ENCODE measurements around the gene FRMD7. TPM values are rescaled to one million over a fixed set of nuclear protein-coding genes. Genes with fewer than 3 reads are reported as not detected.
A peak's percentile ranks its signal among the peaks of the same experiment; 100 is the strongest.

FRMD7 gene
- total RNA-seq, 3 donors from 2014 or later (not counting 1 experiment from before 2014, with no cell fraction given): not detected

DNA sequence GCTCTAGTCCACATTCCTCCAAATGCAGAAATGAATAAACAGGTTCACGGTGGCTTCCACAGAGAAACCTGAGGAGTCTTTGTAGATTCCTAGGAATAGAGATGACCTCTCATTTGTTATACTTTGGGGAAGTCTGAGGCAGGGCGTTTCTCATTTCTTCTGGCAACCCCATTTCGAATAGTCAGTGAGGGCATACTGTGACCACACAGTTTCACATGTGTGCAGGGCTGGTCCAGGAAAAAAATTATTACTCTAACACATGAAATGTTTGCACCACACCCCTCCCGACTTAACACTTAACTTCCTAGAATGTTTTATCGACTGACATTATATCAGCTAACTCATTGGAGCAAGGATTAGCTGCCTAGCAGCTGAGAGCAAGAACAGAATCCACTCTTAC lies 12.0 kb downstream of the FRMD7 start:
- Mint-ChIP-seq H3K27me3 (ENCODE audit: low read depth in 2 of 2) (peaks cover 2 to 27% of the 10 kb centered on the region in 2 donors), H3K9me3 (no peaks in the 10 kb centered on the region), H3K4me3 (no peak overlapping the region), H3K4me1 (no peaks in the 10 kb centered on the region), H3K27ac (no peak overlapping the region), H3K36me3 (no peaks in the 10 kb centered on the region)
- no peaks in the 10 kb centered on the region for H3K9me3 ChIP-seq (ENCODE audit: control insufficient read depth, insufficient read depth, low read length)
- H3K4me3 ChIP-seq (ENCODE audit: low read length): no peak overlapping the region
- TF ChIP-seq, protein P1, sequence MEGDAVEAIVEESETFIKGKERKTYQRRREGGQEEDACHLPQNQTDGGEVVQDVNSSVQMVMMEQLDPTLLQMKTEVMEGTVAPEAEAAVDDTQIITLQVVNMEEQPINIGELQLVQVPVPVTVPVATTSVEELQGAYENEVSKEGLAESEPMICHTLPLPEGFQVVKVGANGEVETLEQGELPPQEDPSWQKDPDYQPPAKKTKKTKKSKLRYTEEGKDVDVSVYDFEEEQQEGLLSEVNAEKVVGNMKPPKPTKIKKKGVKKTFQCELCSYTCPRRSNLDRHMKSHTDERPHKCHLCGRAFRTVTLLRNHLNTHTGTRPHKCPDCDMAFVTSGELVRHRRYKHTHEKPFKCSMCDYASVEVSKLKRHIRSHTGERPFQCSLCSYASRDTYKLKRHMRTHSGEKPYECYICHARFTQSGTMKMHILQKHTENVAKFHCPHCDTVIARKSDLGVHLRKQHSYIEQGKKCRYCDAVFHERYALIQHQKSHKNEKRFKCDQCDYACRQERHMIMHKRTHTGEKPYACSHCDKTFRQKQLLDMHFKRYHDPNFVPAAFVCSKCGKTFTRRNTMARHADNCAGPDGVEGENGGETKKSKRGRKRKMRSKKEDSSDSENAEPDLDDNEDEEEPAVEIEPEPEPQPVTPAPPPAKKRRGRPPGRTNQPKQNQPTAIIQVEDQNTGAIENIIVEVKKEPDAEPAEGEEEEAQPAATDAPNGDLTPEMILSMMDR (IDR thresholded peaks at IDR 0.05): no peak
- intact Hi-C loops (cut with micrococcal nuclease): no loop called here
- 65% methylated on average over 4 of the region's 5 CpGs for WGBS (ENCODE audit: insufficient coverage)
- ATAC-seq (no peak), DNase-seq (no peak)
- H3K27me3 ChIP-seq (ENCODE audit: control insufficient read depth, insufficient read depth, low read length): no peaks in the 10 kb centered on the region
- H3K4me1 ChIP-seq (ENCODE audit: control insufficient read depth, insufficient read depth, low read length): no peaks in the 10 kb centered on the region
- H3K36me3 ChIP-seq (ENCODE audit: control insufficient read depth, insufficient read depth, low read length): no peaks in the 10 kb centered on the region
- no peak overlapping the region for H3K27ac ChIP-seq (ENCODE audit: low read length)

DNA sequence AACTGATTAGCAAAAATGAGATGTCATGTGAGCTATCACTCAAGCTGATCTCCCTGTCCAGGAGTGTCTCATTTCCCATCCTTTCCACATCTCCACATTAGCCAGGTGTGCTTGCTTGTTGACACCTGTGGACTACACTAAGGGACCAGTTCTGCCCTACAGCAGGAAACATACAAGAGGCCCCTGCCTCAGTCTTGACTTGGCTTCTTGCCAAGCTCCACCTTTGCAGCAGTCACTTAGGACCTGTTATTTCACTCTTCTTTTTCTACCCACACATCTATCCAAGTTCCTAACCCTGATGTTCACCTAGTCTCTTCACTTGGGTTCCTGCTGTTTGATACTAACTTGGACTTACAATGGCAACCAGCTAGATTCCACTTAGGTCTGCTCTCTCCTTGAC lies 13.2 kb downstream of the FRMD7 start:
- Mint-ChIP-seq H3K27ac (no peak overlapping the region), H3K36me3 (no peaks in the 10 kb centered on the region), H3K4me3 (no peak overlapping the region), H3K4me1 (no peaks in the 10 kb centered on the region), H3K27me3 (ENCODE audit: low read depth in 2 of 2) (peaks cover 2 to 21% of the 10 kb centered on the region in 2 donors), H3K9me3 (no peaks in the 10 kb centered on the region)
- ATAC-seq (no peak), DNase-seq (peak in 1 of 2 donors; percentile 4)
- no peaks in the 10 kb centered on the region for H3K36me3 ChIP-seq (ENCODE audit: control insufficient read depth, insufficient read depth, low read length)
- H3K27me3 ChIP-seq (ENCODE audit: control insufficient read depth, insufficient read depth, low read length): no peaks in the 10 kb centered on the region
- H3K4me3 ChIP-seq (ENCODE audit: low read length): no peak overlapping the region
- TF ChIP-seq, protein P1 (IDR thresholded peaks at IDR 0.05): no peak
- H3K4me1 ChIP-seq (ENCODE audit: control insufficient read depth, insufficient read depth, low read length): no peaks in the 10 kb centered on the region
- intact Hi-C loops (cut with micrococcal nuclease): no loop called here
- H3K9me3 ChIP-seq (ENCODE audit: control insufficient read depth, insufficient read depth, low read length): no peaks in the 10 kb centered on the region
- no peak overlapping the region for H3K27ac ChIP-seq (ENCODE audit: low read length)

GRCh38 chrX:132107291-132107690 lies 20.5 kb downstream of the FRMD7 start:
- DNase-seq: no peak
- H3K27me3 ChIP-seq (ENCODE audit: control insufficient read depth, insufficient read depth, low read length): no peaks in the 10 kb centered on the region
- H3K4me1 Mint-ChIP-seq: no peaks in the 10 kb centered on the region
- peaks cover 0 to 20% of the 10 kb centered on the region in 2 donors for H3K27me3 Mint-ChIP-seq (ENCODE audit: low read depth in 2 of 2)
- H3K36me3 ChIP-seq (ENCODE audit: control insufficient read depth, insufficient read depth, low read length): no peaks in the 10 kb centered on the region
- intact Hi-C loops (cut with micrococcal nuclease): no loop called here
- no peak overlapping the region for H3K4me3 Mint-ChIP-seq
- no peak overlapping the region for H3K27ac Mint-ChIP-seq
- H3K4me1 ChIP-seq (ENCODE audit: control insufficient read depth, insufficient read depth, low read length): no peaks in the 10 kb centered on the region
- no peak overlapping the region for H3K4me3 ChIP-seq (ENCODE audit: low read length)
- H3K27ac ChIP-seq (ENCODE audit: low read length): no peak overlapping the region
- H3K9me3 ChIP-seq (ENCODE audit: control insufficient read depth, insufficient read depth, low read length): no peaks in the 10 kb centered on the region
- TF ChIP-seq, protein P1 (IDR thresholded peaks at IDR 0.05): no peak
- H3K36me3 Mint-ChIP-seq: no peaks in the 10 kb centered on the region
- H3K9me3 Mint-ChIP-seq: no peaks in the 10 kb centered on the region
- ATAC-seq: no peak

- Histone ChIP-seq H3K4me1 (ENCODE audit: control insufficient read depth, insufficient read depth, low read length) (no peaks in the 10 kb centered on the region), H3K4me3 (ENCODE audit: low read length) (no peak overlapping the region), H3K36me3 (ENCODE audit: control insufficient read depth, insufficient read depth, low read length) (no peaks in the 10 kb centered on the region), H3K27ac (ENCODE audit: low read length) (no peak overlapping the region), H3K9me3 (ENCODE audit: control insufficient read depth, insufficient read depth, low read length) (no peaks in the 10 kb centered on the region), H3K27me3 (ENCODE audit: control insufficient read depth, insufficient read depth, low read length) (no peaks in the 10 kb centered on the region)
- WGBS (ENCODE audit: insufficient coverage): 96% methylated on average over 9 of the region's 9 CpGs
- Mint-ChIP-seq H3K27me3 (ENCODE audit: low read depth in 2 of 2) (peaks cover 4 to 30% of the 10 kb centered on the region in 2 donors), H3K27ac (no peak overlapping the region), H3K36me3 (no peaks in the 10 kb centered on the region), H3K4me3 (no peak overlapping the region), H3K4me1 (no peaks in the 10 kb centered on the region), H3K9me3 (no peaks in the 10 kb centered on the region)
- DNase-seq: no peak
- ATAC-seq: no peak
- TF ChIP-seq, protein P1 (IDR thresholded peaks at IDR 0.05): no peak
- intact Hi-C loops (cut with micrococcal nuclease): no loop called here
Measured at GRCh38 chrX:132101799-132102198, 26.0 kb downstream of the FRMD7 start.
